ENCODE measurements around the gene AFAP1. TPM values are rescaled to one million over a fixed set of nuclear protein-coding genes. Genes with fewer than 3 reads are reported as not detected.

Gene AFAP1
- total and polyA plus RNA-seq, 2 donors (not counting 3 experiments of a cell fraction or from before 2014, with no cell fraction given) = 32.3 to 103 TPM

- H3K36me3 ChIP-seq (ENCODE audit: control insufficient read depth in 2 of 2, extremely low read depth in 1 of 2, insufficient read depth in 2 of 2, low read length in 2 of 2) = peaks cover 38% of the 10 kb centered on the region in 2 experiments
- DNase-seq (ENCODE audit: low read depth, low spot score) (peak; percentile 23), FAIRE-seq (no peak)
- no peaks in the 10 kb centered on the region for H4K20me1 ChIP-seq (replicated peaks; ENCODE audit: control insufficient read depth, extremely low read depth, insufficient read depth, low read length)
- intact Hi-C loops (cut with micrococcal nuclease) = no loop called here
- H3K9me3 ChIP-seq (replicated peaks; ENCODE audit: control insufficient read depth, insufficient read depth, low read length) = no peaks in the 10 kb centered on the region
- BruUV-seq (replicated peaks) = no TSS peak
- TF ChIP-seq POLR2A (IDR thresholded peaks at IDR 0.05; ENCODE audit: low read depth, low read length) (no peak), MYC (IDR thresholded peaks at IDR 0.05; ENCODE audit: low read depth, low read length) (no peak), POLR2AphosphoS5 (IDR thresholded peaks at IDR 0.05; ENCODE audit: insufficient read depth, low read depth, low read length) (no peak), CTCF (IDR thresholded peaks at IDR 0.05; ENCODE audit: extremely low read depth in 1 of 2, insufficient read depth in 1 of 2, low read depth in 1 of 2, low read length in 2 of 2) (no peak), GATA2 (IDR thresholded peaks at IDR 0.05; ENCODE audit: insufficient read depth, insufficient read length, low read depth, low read length) (no peak), MAX (IDR thresholded peaks at IDR 0.05; ENCODE audit: insufficient read depth, insufficient read length) (no peak), EZH2 (IDR thresholded peaks at IDR 0.05; ENCODE audit: borderline replicate concordance, low read depth, low read length, severe bottlenecking) (no peak), JUN (IDR thresholded peaks at IDR 0.05; ENCODE audit: borderline replicate concordance, insufficient read depth, insufficient read length, low read depth) (no peak), FOS (IDR thresholded peaks at IDR 0.05; ENCODE audit: borderline replicate concordance, insufficient read depth, low read length) (no peak)
- dilution Hi-C loops (cut with MboI; ENCODE audit: extremely low pct_ligation_motif_present, low sequenced_read_pairs) = no loop called here
- peaks cover 11% of the 10 kb centered on the region for H3K4me1 ChIP-seq (ENCODE audit: control insufficient read depth, extremely low read depth, insufficient read depth, low read length)
- no peak overlapping the region for H3K9ac ChIP-seq (replicated peaks; ENCODE audit: extremely low read depth, insufficient read depth, low read length)
- peaks cover 36% of the 10 kb centered on the region for H3K79me2 ChIP-seq (ENCODE audit: control insufficient read depth, insufficient read depth, low read length)
- H3K4me2 ChIP-seq (ENCODE audit: insufficient read depth, low read length) = no peak overlapping the region
- H2AFZ ChIP-seq (ENCODE audit: low read depth, low read length) = no peak overlapping the region
- H3K9me1 ChIP-seq (replicated peaks; ENCODE audit: control insufficient read depth, extremely low read depth, insufficient read depth, low read length) = no peaks in the 10 kb centered on the region
- H3K27me3 ChIP-seq (ENCODE audit: control insufficient read depth in 2 of 2, insufficient read depth in 2 of 2, low read length in 2 of 2) = no peaks in the 10 kb centered on the region
- no peak overlapping the region for H3K4me3 ChIP-seq (replicated peaks in 1 of 3; ENCODE audit: insufficient read depth in 1 of 3, low read depth in 1 of 3, low read length in 3 of 3)
- CTCF ChIA-PET = interaction anchor here (1.0 to 1.2 kb wide), 5 partner anchors 12 to 37 kb away, joined by 3 to 5 read pairs (median 3); no protein-coding TSS in a partner anchor
- no peak overlapping the region for H3K27ac ChIP-seq (ENCODE audit: insufficient read depth, low read depth, low read length)
- POLR2A ChIA-PET = no interaction called here
Observed at GRCh38 chr4:7798178-7798995, 141.3 kb downstream of the AFAP1 start.
